OCI-LY3 (cell line): Measurements from ENCODE around the gene MRPL21.

Experiments
- CTCF ChIP-seq: fragments of 200-600, 300-600 bp; sonication (generic); IDR thresholded peaks from 2 replicates; pipeline ENCODE4 v1.5.1; 2014; ENCODE audit warnings: antibody characterized with exemption, low read length, low read depth
- EZH2phosphoT487 ChIP-seq: fragments of 200-600 bp; shearing (Covaris generic); IDR thresholded peaks from 2 replicates; pipeline ENCODE4 v1.6.1; 2018; ENCODE audit warnings: antibody characterized with exemption, mixed run types, low read depth

DNA sequence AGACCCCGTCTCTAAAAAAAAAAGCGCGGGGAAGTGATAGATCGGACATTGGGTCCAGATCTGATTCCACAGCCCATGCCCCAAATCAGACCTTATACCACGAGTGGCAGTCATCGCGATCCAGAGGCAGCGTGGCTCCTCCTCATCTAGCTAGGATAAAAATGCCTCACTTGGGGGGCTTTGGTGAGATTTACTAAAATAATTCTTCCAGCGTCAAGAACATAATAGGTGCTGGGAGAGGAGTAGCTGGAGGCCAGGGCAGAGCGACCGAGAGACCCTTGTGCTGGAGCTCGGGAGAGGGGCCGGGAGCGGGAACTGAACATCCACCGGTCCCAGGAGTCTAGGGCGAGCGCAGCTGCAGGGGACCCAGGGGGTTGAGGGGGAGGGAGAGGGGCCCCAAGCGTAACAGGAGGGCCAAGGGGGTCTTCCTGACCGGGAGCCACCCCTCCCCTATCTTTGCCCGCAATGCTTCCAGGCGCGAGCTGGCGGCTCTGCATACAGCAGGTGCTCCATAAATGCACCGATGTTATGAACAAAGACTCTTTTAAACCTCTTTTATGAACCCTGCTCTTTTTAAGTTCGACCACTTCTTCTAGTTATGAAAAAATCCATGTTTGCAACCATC, 61.1 kb downstream of the MRPL21 start:
- no peak for TF ChIP-seq CTCF
- no peak for TF ChIP-seq EZH2phosphoT487
